ENCODE data around the gene MRPL58.

DNA sequence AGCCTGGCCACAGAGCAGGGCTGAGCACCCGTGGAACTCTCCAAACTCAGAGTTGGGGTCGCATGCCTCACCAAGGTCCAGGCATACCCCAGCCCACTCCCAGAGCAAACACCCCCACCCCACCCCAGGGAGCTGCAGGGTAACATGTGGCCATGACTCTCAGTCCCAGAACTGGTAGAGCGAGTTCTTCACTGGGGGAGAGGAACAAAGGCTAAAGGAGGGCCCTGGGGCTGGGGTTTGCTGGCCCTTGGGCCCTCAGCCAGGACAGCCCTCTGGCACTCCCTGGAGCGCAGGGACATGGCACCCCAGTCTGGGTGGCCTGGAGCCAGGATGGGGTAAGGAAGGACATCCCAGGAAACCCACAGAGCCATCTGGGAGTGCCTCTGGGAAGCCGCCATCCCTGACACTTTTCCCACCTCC lies 44.1 kb upstream of the MRPL58 start:
- TF ChIP-seq POLR2A (IDR thresholded peaks at IDR 0.05; ENCODE audit: low read depth, low read length): no peak
- TF ChIP-seq GATAD2B (conservative IDR thresholded peaks at IDR 0.05; ENCODE audit: low read depth): no peak
- no peak for TF ChIP-seq CBFB (IDR thresholded peaks at IDR 0.05; ENCODE audit: low read depth)
- no peak for TF ChIP-seq SMARCA5 (IDR thresholded peaks at IDR 0.05)
- TF ChIP-seq, protein P1, sequence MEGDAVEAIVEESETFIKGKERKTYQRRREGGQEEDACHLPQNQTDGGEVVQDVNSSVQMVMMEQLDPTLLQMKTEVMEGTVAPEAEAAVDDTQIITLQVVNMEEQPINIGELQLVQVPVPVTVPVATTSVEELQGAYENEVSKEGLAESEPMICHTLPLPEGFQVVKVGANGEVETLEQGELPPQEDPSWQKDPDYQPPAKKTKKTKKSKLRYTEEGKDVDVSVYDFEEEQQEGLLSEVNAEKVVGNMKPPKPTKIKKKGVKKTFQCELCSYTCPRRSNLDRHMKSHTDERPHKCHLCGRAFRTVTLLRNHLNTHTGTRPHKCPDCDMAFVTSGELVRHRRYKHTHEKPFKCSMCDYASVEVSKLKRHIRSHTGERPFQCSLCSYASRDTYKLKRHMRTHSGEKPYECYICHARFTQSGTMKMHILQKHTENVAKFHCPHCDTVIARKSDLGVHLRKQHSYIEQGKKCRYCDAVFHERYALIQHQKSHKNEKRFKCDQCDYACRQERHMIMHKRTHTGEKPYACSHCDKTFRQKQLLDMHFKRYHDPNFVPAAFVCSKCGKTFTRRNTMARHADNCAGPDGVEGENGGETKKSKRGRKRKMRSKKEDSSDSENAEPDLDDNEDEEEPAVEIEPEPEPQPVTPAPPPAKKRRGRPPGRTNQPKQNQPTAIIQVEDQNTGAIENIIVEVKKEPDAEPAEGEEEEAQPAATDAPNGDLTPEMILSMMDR (IDR thresholded peaks at IDR 0.05 in 2 of 3, conservative IDR thresholded peaks at IDR 0.05 in 1 of 3; ENCODE audit: control insufficient read depth in 2 of 3, extremely low read depth in 1 of 3, insufficient read depth in 1 of 3, low read depth in 3 of 3, low read length in 3 of 3): no peak
- no peak for TF ChIP-seq SIX5 (IDR thresholded peaks at IDR 0.05; ENCODE audit: low read depth, low read length, severe bottlenecking)
- TF ChIP-seq NKRF (conservative IDR thresholded peaks at IDR 0.05): no peak
- TF ChIP-seq POLR2AphosphoS5 (IDR thresholded peaks at IDR 0.05; ENCODE audit: low read length): no peak

All from GM12878 (cell line).